GM12878 (cell line): ENCODE results near the gene BEND4. TPM values are rescaled to one million over a fixed set of nuclear protein-coding genes. Genes with fewer than 3 reads are reported as not detected.

Source experiments
- ATAC-seq: fragments of 200-7000 bp; cut with Tn5 transposase; 3 replicates; pipeline ENCODE4 v1.9.1; 2020; ENCODE audit warnings: mild to moderate bottlenecking, moderate library complexity
- BruUV-seq: library from RNA; stranded (reverse); fragments of 400-500 nt; replicated peaks from 2 replicates; lab custom pipeline; 2021; lab: Mats Ljungman, UMichigan
- CTCF ChIA-PET: fragments of 300-600 bp; sonication (Branson Sonifier 250); formaldehyde crosslinking; extraction: SDS; loops from one replicate; lab custom pipeline; 2021; ENCODE audit warnings: inconsistent platforms; lab: Yijun Ruan, JAX
- POLR2A ChIA-PET: fragments of 350-600 bp; formaldehyde crosslinking; extraction: SDS; loops from one replicate; lab custom pipeline; 2021; ENCODE audit warnings: inconsistent platforms; lab: Charles Lee
- RAD21 ChIA-PET: fragments of 300-600 bp; sonication (Branson Sonifier 250); formaldehyde crosslinking; loops from one replicate; lab custom pipeline; 2023; ENCODE audit warnings: antibody characterized with exemption; ENCODE audit not compliant: unreplicated experiment; lab: Charles Lee
- SMC1A ChIA-PET: fragments of 300-600 bp; sonication (Branson Sonifier 250); formaldehyde crosslinking; loops from one replicate; lab custom pipeline; 2023; ENCODE audit not compliant: unreplicated experiment, uncharacterized antibody; lab: Charles Lee
- DNase-seq: peaks from one replicate; pipeline ENCODE4 v3.0.0-alpha.2; 2011; ENCODE audit warnings: low read depth, low spot score
- FAIRE-seq: peaks from 3 replicates; lab custom pipeline; 2011; peaks lifted over from hg19 to GRCh38; lab: Jason Lieb, UNC
- H2AFZ ChIP-seq: 2 replicates; pipeline ENCODE4 v1.6.0; 2011; ENCODE audit warnings: low read depth, low read length, control low read depth; ENCODE audit not compliant: control insufficient read depth
- H3K27ac ChIP-seq: 2 replicates; pipeline ENCODE4 v1.5.1; 2011; ENCODE audit warnings: control low read depth; ENCODE audit not compliant: control insufficient read depth, insufficient read depth
- H3K27me3 ChIP-seq, 2 experiments: replicated peaks in 1 of 2; 2 replicates each; pipeline versions ENCODE4 v1.6.0 to v1.6.1; 2011; ENCODE audit warnings: low read length in 1 of 2; ENCODE audit not compliant: control insufficient read depth in 2 of 2, insufficient read depth in 2 of 2
- H3K36me3 ChIP-seq, 2 experiments: 2 replicates each; pipeline ENCODE4 v1.5.1; 2011; ENCODE audit warnings: low read length in 1 of 2; ENCODE audit not compliant: control insufficient read depth in 2 of 2, insufficient read depth in 2 of 2
- H3K4me1 ChIP-seq: 2 replicates; pipeline ENCODE4 v1.6.1; 2011; ENCODE audit warnings: mild to moderate bottlenecking, low read length, moderate library complexity, mixed read lengths; ENCODE audit not compliant: control insufficient read depth, insufficient read depth
- H3K4me2 ChIP-seq: 2 replicates; pipeline ENCODE4 v1.6.0; 2011; ENCODE audit warnings: control low read depth; ENCODE audit not compliant: control insufficient read depth, insufficient read depth
- H3K4me3 ChIP-seq: fragments of 200-600 bp; sonication (generic); 2 replicates; pipeline ENCODE4 v1.5.1; 2016
- H3K79me2 ChIP-seq: 2 replicates; pipeline ENCODE4 v1.6.0; 2011; ENCODE audit warnings: low read length; ENCODE audit not compliant: control insufficient read depth, insufficient read depth
- H3K9ac ChIP-seq: 2 replicates; pipeline ENCODE4 v1.8.0; 2011; ENCODE audit warnings: low read length, control low read depth, mixed read lengths; ENCODE audit not compliant: control insufficient read depth, insufficient read depth
- H3K9me3 ChIP-seq: replicated peaks from 3 replicates; pipeline ENCODE4 v1.5.1; 2011; ENCODE audit warnings: mild to moderate bottlenecking, low read length; ENCODE audit not compliant: control insufficient read depth, insufficient read depth
- H4K20me1 ChIP-seq: 2 replicates; pipeline ENCODE4 v1.6.0; 2011; ENCODE audit not compliant: control insufficient read depth, insufficient read depth
- BCL3 ChIP-seq: IDR thresholded peaks from 2 replicates; pipeline ENCODE4 v1.6.1; 2011; ENCODE audit warnings: borderline replicate concordance, low read depth, mild to moderate bottlenecking, moderate library complexity, low read length; ENCODE audit not compliant: insufficient read depth, poor library complexity, severe bottlenecking
- CTCF ChIP-seq, 3 experiments: IDR thresholded peaks in 2 of 3; conservative IDR thresholded peaks in 1 of 3; 2 replicates each; pipeline ENCODE4 v1.5.1; 2011; ENCODE audit warnings: low read depth in 3 of 3, low read length in 3 of 3, mild to moderate bottlenecking in 3 of 3, control low read depth in 2 of 3, moderate library complexity in 2 of 3, inconsistent platforms in 1 of 3, mixed read lengths in 1 of 3; ENCODE audit not compliant: control insufficient read depth in 2 of 3, insufficient read depth in 1 of 3; ENCODE audit errors: extremely low read depth in 1 of 3
- ETV6 ChIP-seq, 2 experiments: fragments of 450-650 bp in 1 of 2; IDR thresholded peaks in 1 of 2; conservative IDR thresholded peaks in 1 of 2; 2 replicates each; pipeline ENCODE4 v1.6.1; 2014; ENCODE audit warnings: antibody characterized with exemption in 1 of 2, borderline replicate concordance in 1 of 2, low read depth in 1 of 2, mild to moderate bottlenecking in 1 of 2, moderate library complexity in 1 of 2
- GATAD2B ChIP-seq: fragments of 450-650 bp; conservative IDR thresholded peaks from 2 replicates; pipeline ENCODE4 v1.6.1; 2017; ENCODE audit warnings: low read depth, mild to moderate bottlenecking, moderate library complexity
- NFXL1 ChIP-seq: fragments of 450-650 bp; IDR thresholded peaks from 2 replicates; pipeline ENCODE4 v1.6.1; 2017; ENCODE audit warnings: antibody characterized with exemption, mild to moderate bottlenecking, borderline replicate concordance
- NR2F1 ChIP-seq: fragments of 450-650 bp; conservative IDR thresholded peaks from 2 replicates; pipeline ENCODE4 v1.6.1; 2017; ENCODE audit warnings: mild to moderate bottlenecking
- RCOR1 ChIP-seq: conservative IDR thresholded peaks from 2 replicates; pipeline ENCODE4 v1.6.1; 2012; ENCODE audit warnings: low read depth, low read length, improper control_type of control experiment
- SIN3A ChIP-seq: IDR thresholded peaks from 2 replicates; pipeline ENCODE4 v1.6.1; 2012; ENCODE audit warnings: low read depth, low read length, improper control_type of control experiment
- SMC3 ChIP-seq: IDR thresholded peaks from 2 replicates; pipeline ENCODE4 v1.6.1; 2011; ENCODE audit warnings: low read length, improper control_type of control experiment, borderline replicate concordance
- SP1 ChIP-seq: IDR thresholded peaks from one replicate; pipeline ENCODE4 v1.6.1; 2011; ENCODE audit warnings: low read depth, low read length
- SUZ12 ChIP-seq: fragments of 200-600 bp; sonication (generic); IDR thresholded peaks from one replicate; pipeline ENCODE4 v1.6.1; 2018; ENCODE audit warnings: antibody characterized with exemption, mild to moderate bottlenecking; ENCODE audit not compliant: unreplicated experiment
- YY1 ChIP-seq: IDR thresholded peaks from 2 replicates; pipeline ENCODE4 v1.6.1; 2011; ENCODE audit warnings: low read depth, mild to moderate bottlenecking, low read length
- ZNF217 ChIP-seq: fragments of 450-650 bp; IDR thresholded peaks from 2 replicates; pipeline ENCODE4 v1.6.1; 2017; ENCODE audit warnings: antibody characterized with exemption, mild to moderate bottlenecking
- ZNF687 ChIP-seq: fragments of 450-650 bp; IDR thresholded peaks from 2 replicates; pipeline ENCODE4 v1.6.1; 2017; ENCODE audit warnings: mild to moderate bottlenecking, moderate library complexity
- WGBS: methylation state at CpG from one replicate; pipeline ENCODE4 v1.1.6; 2016; ENCODE audit warnings: low lambda C conversion rate; ENCODE audit not compliant: insufficient replicate concordance, insufficient coverage; ENCODE audit errors: missing lambda C conversion rate; 5-methylcytosine and 5-hydroxymethylcytosine counted together
- in situ Hi-C: fragments of 300-500 bp; cut with MboI; formaldehyde crosslinking; loops from 9 replicates; pipeline ENCODE4 v1.14.3; 2018; ENCODE audit warnings: mixed read lengths
- intact Hi-C: fragments of 100-400 bp; cut with micrococcal nuclease; formaldehyde crosslinking; loops from one replicate; pipeline ENCODE4 v1.14.2; 2022; ENCODE audit not compliant: unreplicated experiment
- polyA plus RNA-seq, 11 experiments: library from polyadenylated mRNA; depleted of rRNA in 4 of 11; unstranded in 6 of 11; stranded (reverse) in 5 of 11; fragments of >200 nt; fragmentation: Nextera tagmentation in 4 of 11; fragmentation: Illumina TruSeq in 1 of 11; extraction: Ambion mirVana in 4 of 11; extraction: Trizol in 1 of 11; gene quantifications; 1 replicate in 1 of 11; 2 replicates in 10 of 11; pipeline versions ENCODE4 v1.2.1 to v1.2.3, GENCODE V29; 2011 to 2016; ENCODE audit warnings: inconsistent platforms in 2 of 11, missing spikeins in 2 of 11, low read depth in 1 of 11
- total RNA-seq, 4 experiments: library from RNA; depleted of rRNA in 3 of 4; stranded (reverse); fragments of >200 nt in 3 of 4; fragmentation: Illumina TruSeq in 1 of 4; extraction: Trizol in 1 of 4; gene quantifications; 2 replicates each; pipeline versions ENCODE4 v1.2.1 to v1.2.3, GENCODE V29; 2013 to 2021

The BEND4 gene
- total and polyA plus RNA-seq, 10 of the 15 experiments (the other 5 are each of a cell fraction or from before 2014, with no cell fraction given), result under 0.01 to 0.15 (median 0.04) TPM; not detected in 1

GRCh38 chr4:42104521-42104920 lies 47.9 kb downstream of the BEND4 start (continued):
- TF ChIP-seq CTCF (IDR thresholded peaks at IDR 0.05 in 2 of 3, conservative IDR thresholded peaks at IDR 0.05 in 1 of 3; ENCODE audit: control insufficient read depth in 2 of 3, extremely low read depth in 1 of 3, insufficient read depth in 1 of 3, low read depth in 3 of 3, low read length in 3 of 3), result no peak

- Histone ChIP-seq H3K4me2 (no peak overlapping the region), H2AFZ (no peak overlapping the region), H4K20me1 (no peaks in the 10 kb centered on the region), H3K27me3 (no peaks in the 10 kb centered on the region), H3K27ac (no peak overlapping the region), H3K9me3 (no peaks in the 10 kb centered on the region), H3K4me3 (no peak overlapping the region), H3K9ac (no peak overlapping the region), H3K36me3 (no peaks in the 10 kb centered on the region), H3K4me1 (no peaks in the 10 kb centered on the region), H3K79me2 (no peaks in the 10 kb centered on the region)
- CTCF ChIA-PET, result no interaction called here
- SMC1A ChIA-PET, result no interaction called here
- intact Hi-C loops, result no loop called here
- FAIRE-seq, result no peak
- in situ Hi-C loops, result no loop called here
- ATAC-seq, result no peak
- TF ChIP-seq NR2F1 (no peak), NFXL1 (no peak), SMC3 (no peak), ZNF217 (no peak), SP1 (no peak), RCOR1 (no peak), BCL3 (no peak), ZNF687 (no peak), ETV6 (conservative IDR thresholded peaks at IDR 0.05 in 1 of 2, IDR thresholded peaks at IDR 0.05 in 1 of 2; ENCODE audit: borderline replicate concordance in 1 of 2, low read depth in 1 of 2) (no peak), SIN3A (no peak), GATAD2B (no peak), SUZ12 (no peak), YY1 (no peak)
- WGBS, result 65% methylated on average over 8 of the region's 8 CpGs
- RAD21 ChIA-PET, result no interaction called here
- POLR2A ChIA-PET, result no interaction called here
- no peak for DNase-seq
- no TSS peak for BruUV-seq
Measured at GRCh38 chr4:42101446-42101975, 50.9 kb downstream of the BEND4 start.
